OCI-LY3 (cell line): ENCODE measurements around the gene USP22.

Experiments
- EZH2phosphoT487 ChIP-seq: fragments of 200-600 bp; shearing (Covaris generic); IDR thresholded peaks from 2 replicates; pipeline ENCODE4 v1.6.1; 2018; ENCODE audit warnings: antibody characterized with exemption, mixed run types, low read depth
- TF ChIP-seq, protein P1 (sequence below): fragments of 200-600, 300-600 bp; sonication (generic); IDR thresholded peaks from 2 replicates; pipeline ENCODE4 v1.5.1; 2014; ENCODE audit warnings: antibody characterized with exemption, low read length, low read depth

DNA sequence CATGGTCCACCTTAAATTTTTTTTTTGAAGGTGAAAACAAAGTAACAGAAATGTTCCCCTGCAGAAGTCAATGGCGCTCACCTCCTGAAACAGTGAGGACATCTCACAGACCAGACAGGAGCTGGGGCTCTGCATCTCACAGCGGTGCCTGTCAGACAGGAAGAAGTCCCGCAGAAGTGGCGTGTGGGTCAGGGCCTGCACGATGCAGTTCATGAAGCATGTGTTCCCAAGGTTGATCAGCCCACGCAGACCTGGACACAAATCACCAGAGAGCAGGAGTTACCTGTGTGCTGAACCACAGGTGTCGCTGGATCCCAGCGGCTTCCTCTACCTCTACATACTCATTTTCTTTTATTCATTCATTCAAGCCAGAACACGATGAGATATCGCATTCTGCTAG, 24.9 kb downstream of the USP22 start:
- TF ChIP-seq, protein P1, sequence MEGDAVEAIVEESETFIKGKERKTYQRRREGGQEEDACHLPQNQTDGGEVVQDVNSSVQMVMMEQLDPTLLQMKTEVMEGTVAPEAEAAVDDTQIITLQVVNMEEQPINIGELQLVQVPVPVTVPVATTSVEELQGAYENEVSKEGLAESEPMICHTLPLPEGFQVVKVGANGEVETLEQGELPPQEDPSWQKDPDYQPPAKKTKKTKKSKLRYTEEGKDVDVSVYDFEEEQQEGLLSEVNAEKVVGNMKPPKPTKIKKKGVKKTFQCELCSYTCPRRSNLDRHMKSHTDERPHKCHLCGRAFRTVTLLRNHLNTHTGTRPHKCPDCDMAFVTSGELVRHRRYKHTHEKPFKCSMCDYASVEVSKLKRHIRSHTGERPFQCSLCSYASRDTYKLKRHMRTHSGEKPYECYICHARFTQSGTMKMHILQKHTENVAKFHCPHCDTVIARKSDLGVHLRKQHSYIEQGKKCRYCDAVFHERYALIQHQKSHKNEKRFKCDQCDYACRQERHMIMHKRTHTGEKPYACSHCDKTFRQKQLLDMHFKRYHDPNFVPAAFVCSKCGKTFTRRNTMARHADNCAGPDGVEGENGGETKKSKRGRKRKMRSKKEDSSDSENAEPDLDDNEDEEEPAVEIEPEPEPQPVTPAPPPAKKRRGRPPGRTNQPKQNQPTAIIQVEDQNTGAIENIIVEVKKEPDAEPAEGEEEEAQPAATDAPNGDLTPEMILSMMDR, result no peak
- TF ChIP-seq EZH2phosphoT487, result no peak
